Femur (tissue), 1 donor: ENCODE measurements around the gene SMIM3.
"Not testable (repeated sequence)": the region's sequence is repeated elsewhere in the genome, so short reads cannot be mapped to it uniquely, and the experiment has no call there.

Experiments used
- DNase-seq: peaks from one replicate; pipeline ENCODE4 v3.0.0-alpha.2; 2017

SMIM3 gene

GRCh38 chr5:150801117-150801927 lies 22.8 kb downstream of the SMIM3 start:
- no peak for DNase-seq

GRCh38 chr5:150804388-150804787 lies 25.8 kb downstream of the SMIM3 start:
- no peak for DNase-seq

GRCh38 chr5:150809363-150809762 lies 30.8 kb downstream of the SMIM3 start:
- DNase-seq = no peak

GRCh38 chr5:150815010-150815409 lies 36.5 kb downstream of the SMIM3 start:
- no peak for DNase-seq

- DNase-seq = no peak
Observed at GRCh38 chr5:150816946-150817345, 38.4 kb downstream of the SMIM3 start.

- DNase-seq = no peak
Observed at GRCh38 chr5:150829744-150830143, 51.2 kb downstream of the SMIM3 start.

GRCh38 chr5:150831821-150832220 lies 53.3 kb downstream of the SMIM3 start:
- not testable (repeated sequence) for DNase-seq

- DNase-seq = no peak
Observed at GRCh38 chr5:150836064-150836463, 57.5 kb downstream of the SMIM3 start.

GRCh38 chr5:150836703-150837102 lies 58.1 kb downstream of the SMIM3 start:
- DNase-seq = no peak

GRCh38 chr5:150845185-150845859 lies 66.8 kb downstream of the SMIM3 start:
- not testable (repeated sequence) for DNase-seq

- not testable (repeated sequence) for DNase-seq
Observed at GRCh38 chr5:150846308-150846653, 67.7 kb downstream of the SMIM3 start, which contains the start of gene IRGM. Gene IRGM (plus strand): TSS chr5:150846521. CDS start chr5:150848124, 1,603 bp downstream.
